NCI-H82 (cell line): Measurements from ENCODE around the gene SEL1L3.

Experiments
- DNase-seq: peaks from one replicate; lab custom pipeline; 2025; lab: John Stamatoyannopoulos, UW

Gene SEL1L3

DNA sequence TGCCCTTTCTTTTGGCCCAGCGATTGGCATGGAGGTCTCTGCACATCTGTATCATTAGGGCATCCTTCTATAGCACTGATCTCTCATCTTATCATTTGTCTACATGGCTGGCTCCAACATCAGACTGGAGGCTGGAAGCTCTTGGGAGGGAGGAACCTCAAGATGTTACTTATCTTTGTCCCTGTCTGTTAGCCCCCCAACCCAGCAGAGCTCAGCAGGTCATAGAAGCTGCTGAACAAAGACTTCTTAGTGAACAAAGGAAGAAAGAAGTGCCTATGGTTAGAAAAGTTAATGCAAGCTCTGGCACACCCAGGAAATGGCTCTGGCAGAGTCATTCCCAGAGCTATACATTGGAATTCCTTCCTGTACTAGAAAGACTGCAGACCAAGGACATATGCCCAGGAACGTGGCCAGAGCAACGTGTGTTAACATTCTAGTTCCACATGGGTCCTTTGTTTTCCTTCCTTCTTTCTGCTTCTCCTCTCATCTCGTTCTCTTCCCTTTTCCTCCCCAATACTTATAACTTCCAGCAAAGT, 74.0 kb downstream of the SEL1L3 start:
- DNase-seq = no peak

DNA sequence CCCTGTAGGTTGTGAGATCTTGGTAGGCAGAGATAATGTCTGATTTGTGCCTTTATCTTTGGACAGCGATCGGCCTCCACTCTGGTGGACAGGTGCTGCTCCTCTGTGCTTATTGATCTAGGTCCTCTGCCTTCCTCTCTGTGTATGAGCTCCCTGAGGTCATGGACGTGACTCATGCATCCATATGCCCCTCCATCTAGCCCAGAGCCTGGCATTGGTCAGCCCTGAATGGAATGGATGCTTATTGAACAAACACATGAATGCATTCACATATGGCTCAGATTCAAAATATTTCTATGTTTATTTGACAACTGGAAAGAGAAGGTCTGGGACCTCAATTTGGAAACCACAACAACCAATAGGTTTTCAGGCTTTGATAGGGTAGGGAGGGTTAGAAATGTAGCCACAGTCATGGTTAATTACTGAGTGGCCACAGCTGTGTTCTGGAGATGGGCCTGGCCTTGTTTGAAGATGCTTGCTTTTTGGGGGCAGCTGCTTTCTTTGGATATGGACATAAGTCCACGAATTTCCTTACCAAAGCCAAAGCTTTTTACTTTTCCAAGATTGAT, 76.2 kb downstream of the SEL1L3 start:
- DNase-seq = no peak

- DNase-seq = no peak
These were observed 78.8 kb downstream of the SEL1L3 start for GRCh38 chr4:25783943-25784342.

DNA sequence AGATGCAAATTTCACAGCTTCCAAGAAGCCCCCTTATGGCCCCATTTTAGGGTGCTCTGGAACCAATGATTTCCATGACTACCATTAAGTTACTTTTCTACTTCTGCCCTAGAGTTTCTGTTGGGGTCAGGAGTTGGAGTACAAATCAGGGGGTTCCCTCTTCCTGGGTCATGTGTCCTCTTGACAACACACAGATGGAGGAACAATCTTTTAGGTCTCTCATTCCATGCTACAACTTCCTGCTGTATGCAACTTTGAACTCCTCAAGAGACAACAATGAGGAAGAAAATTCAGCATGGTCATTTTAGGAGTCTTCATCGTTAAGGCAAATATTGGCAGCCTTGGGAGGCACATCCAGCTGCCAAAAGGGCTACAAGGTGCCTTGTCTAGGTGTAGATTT, 79.7 kb downstream of the SEL1L3 start:
- DNase-seq = no peak

DNA sequence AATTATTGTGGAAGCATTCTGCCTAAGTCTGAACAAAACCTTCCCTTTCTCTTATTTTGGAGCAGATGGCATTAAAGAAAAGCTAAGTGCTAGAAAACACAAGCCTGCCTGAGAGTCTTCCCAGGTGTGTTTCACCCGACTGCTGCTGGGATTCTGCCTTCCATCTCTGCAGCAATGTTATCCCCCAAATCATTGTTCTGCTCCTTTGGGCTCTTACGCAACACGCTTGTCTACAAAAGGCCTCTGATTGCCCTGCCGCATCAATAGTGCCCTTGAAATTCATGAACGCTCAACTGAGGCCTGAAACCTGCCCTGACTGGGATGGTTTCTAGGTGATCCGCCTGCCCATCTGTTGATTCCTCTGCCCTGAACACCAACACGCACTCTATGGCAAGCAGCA, 80.3 kb downstream of the SEL1L3 start:
- no peak for DNase-seq

DNA sequence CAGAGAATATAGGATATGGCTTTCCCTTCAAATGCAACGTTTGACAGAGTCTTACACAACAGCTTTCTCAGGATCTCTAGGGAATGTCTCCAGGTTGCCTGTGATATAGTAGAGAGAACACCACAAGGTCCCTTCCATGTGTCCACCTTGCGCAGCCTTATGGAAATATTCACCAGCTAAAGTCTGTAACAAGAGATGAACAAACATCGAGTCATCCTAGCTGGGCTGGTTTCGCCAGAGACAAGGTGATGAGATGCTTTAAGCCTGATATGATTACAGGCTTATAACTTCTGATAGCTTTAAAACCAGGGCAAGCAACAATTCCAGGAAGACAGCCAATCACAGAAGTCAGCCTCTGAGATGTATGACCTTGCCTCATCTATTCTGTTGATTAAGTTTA, 83.8 kb downstream of the SEL1L3 start:
- peak; percentile 36 for DNase-seq

DNA sequence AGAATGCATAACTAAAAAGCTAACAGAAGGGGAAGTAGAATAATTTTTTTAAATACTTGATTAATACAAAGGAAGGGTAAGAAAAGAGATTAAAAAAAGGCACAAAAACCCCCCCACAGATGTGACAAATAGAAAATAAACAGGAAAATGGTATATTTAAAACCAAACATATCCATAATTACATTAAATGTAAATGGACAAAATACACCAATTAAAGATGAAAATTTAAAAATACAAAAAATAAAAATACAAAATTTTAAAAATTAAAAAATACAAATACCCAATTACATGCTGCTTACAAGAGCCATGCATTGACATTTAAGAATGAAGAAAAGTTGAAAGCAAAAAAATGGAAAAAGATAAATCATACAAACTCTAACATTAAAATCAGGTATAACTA, 86.0 kb downstream of the SEL1L3 start:
- DNase-seq = no peak

DNA sequence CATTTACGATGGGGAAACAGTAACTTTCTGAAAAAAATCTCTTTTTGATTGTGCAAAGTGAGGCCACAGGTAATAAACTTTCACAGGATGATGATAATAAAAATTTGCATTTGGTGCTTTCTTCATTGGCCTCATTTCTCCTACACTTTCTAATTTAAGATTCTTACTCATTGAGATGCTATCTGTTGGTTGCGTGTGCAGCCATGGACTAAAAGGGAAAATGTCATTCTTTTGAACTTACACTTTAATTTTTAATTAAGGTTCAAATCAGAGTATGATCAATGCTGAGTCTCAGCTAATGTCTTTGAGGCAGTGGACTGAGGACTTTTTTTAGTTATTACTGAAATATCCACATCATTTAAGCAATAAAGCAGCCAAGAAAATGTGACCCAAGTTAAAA, 87.6 kb downstream of the SEL1L3 start:
- DNase-seq = no peak

GRCh38 chr4:25773358-25773757, 89.4 kb downstream of the SEL1L3 start:
- no peak for DNase-seq

- DNase-seq = no peak
These were observed 91.1 kb downstream of the SEL1L3 start for GRCh38 chr4:25771672-25772071.

DNA sequence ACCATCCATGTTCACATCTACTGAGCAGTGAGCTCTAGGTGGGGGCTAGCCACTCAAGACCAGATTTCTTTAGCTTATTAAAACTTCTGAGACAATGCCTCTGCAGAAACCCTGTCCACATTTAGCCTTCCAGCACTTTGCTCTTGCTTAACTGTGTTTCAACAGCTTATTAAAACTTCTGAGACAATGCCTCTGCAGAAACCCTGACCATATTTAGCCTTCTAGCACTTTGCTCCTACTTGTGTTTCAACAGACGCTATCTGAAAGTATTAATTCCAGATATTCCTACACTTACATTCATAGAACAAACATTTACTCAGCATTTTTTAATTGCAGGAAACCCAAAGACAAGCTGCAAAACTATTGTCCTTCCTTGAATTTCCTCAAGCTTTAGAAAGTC, 91.9 kb downstream of the SEL1L3 start:
- no peak for DNase-seq

DNA sequence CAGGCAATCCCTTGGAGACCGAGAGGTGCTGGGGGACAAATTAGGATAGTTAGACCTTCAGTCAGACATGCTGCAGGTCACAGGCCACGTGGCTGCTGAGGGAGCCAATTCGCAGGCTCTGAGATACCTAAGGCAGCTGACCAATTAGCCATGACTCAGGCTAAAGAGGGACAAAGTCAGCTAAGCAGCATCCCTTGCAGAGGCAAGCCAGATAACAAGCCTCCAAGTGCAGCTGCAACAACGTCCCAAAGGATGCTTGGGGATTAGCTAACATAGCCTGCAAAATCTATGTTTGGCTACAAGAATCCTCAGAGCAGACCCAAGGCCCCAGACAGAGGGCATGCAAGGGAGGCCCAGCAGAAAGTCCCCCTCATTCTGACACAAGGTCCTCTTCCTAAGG, 93.5 kb downstream of the SEL1L3 start:
- DNase-seq = peak; percentile 1

GRCh38 chr4:25767877-25768725, 94.7 kb downstream of the SEL1L3 start:
- DNase-seq = peak; percentile 80

GRCh38 chr4:25760518-25761157, 102.2 kb downstream of the SEL1L3 start:
- DNase-seq = no peak

DNA sequence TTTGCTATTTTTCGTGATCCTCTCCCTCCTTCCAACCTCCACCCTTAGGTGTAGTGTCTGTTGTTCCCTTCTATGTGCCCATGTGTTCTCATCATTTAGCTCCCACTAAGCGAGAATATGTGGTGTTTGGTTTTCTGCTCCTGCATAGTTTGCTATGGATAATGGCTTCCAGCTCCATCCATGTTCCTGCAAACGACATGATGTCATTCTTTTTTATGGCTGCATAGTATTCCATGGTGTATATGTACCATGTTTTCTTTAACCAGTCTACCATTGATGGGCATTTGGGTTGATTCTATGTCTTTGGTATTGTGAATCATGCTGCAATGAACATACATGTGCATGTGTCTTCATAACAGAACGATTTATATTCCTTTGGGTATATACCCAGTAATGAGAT, 102.7 kb downstream of the SEL1L3 start:
- DNase-seq = no peak

DNA sequence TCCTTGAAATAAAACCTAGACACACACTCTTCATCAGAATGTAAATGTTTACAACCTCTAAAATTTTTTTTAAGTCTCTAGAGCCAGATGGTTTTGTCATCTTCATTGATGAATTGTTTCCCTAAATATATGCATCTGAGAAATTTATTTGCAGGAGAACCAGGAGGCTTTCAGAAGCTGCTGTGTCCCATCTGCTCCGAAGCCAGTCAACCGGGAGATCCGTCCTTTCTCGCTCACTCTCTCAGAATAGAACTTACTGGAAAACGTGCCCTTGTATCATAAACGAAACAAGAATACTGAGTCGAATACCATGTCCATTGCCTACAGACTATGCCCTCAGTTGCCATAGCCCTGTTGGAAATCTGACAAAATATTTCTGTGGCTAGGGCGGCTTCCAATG, 103.7 kb downstream of the SEL1L3 start:
- no peak for DNase-seq

- DNase-seq = no peak
These were observed 105.3 kb downstream of the SEL1L3 start for GRCh38 chr4:25757452-25757851.

- no peak for DNase-seq
These were observed 106.3 kb downstream of the SEL1L3 start for GRCh38 chr4:25756503-25756902.

DNA sequence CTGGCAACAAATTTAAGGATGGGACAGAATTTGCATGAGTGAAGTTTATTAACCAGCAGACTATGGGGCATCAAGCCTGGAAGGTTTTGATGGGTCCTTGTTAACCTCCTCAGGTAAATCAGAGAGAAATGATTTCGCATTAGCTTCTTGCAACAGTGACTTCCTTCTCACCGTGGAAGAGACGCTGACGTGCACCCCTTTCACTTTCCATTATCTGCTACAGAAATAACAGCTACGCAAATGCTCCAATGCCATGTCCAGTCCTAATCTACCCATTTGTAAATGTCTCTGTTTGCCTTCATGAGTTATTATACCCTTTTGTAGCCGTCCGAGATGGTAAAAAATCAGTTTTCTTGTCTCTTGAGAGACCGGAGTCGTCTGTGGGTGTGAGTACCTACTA, 106.9 kb downstream of the SEL1L3 start:
- no peak for DNase-seq

- DNase-seq = no peak
These were observed 109.5 kb downstream of the SEL1L3 start for GRCh38 chr4:25753239-25753638.

GRCh38 chr4:25750874-25751273, 111.9 kb downstream of the SEL1L3 start:
- DNase-seq = no peak

GRCh38 chr4:25749150-25749794, 113.5 kb downstream of the SEL1L3 start:
- DNase-seq = no peak

GRCh38 chr4:25743971-25744370, 118.8 kb downstream of the SEL1L3 start:
- DNase-seq = no peak
